ENCODE data around the gene ELFN1.

ELFN1 gene

GRCh38 chr7:1646957-1647891, 22.9 kb upstream of the ELFN1 start:
- no peak overlapping the region for H3K27ac ChIP-seq
- no peak for TF ChIP-seq ZFX (IDR thresholded peaks at IDR 0.05; ENCODE audit: borderline replicate concordance)
- no peak for TF ChIP-seq CTCF (IDR thresholded peaks at IDR 0.05)

GRCh38 chr7:1647961-1648672, 22.0 kb upstream of the ELFN1 start:
- TF ChIP-seq ZFX (IDR thresholded peaks at IDR 0.05; ENCODE audit: borderline replicate concordance) (no peak), CTCF (IDR thresholded peaks at IDR 0.05) (no peak)
- no peak overlapping the region for H3K27ac ChIP-seq

GRCh38 chr7:1649751-1650326, 20.2 kb upstream of the ELFN1 start:
- TF ChIP-seq ZFX (IDR thresholded peaks at IDR 0.05; ENCODE audit: borderline replicate concordance) (no peak), CTCF (IDR thresholded peaks at IDR 0.05) (no peak; the same call in 1 of the 2 replicates)
- no peak overlapping the region for H3K27ac ChIP-seq

GRCh38 chr7:1650363-1651030, 19.6 kb upstream of the ELFN1 start:
- no peak overlapping the region for H3K27ac ChIP-seq
- TF ChIP-seq CTCF (IDR thresholded peaks at IDR 0.05) = 0 out of 2 replicates have a peak, but pooled peaks have one; percentile 6
- TF ChIP-seq ZFX (IDR thresholded peaks at IDR 0.05; ENCODE audit: borderline replicate concordance) = no peak

GRCh38 chr7:1651031-1651446, 19.0 kb upstream of the ELFN1 start:
- H3K27ac ChIP-seq = no peak overlapping the region
- TF ChIP-seq ZFX (IDR thresholded peaks at IDR 0.05; ENCODE audit: borderline replicate concordance) (no peak), CTCF (IDR thresholded peaks at IDR 0.05) (no peak)

GRCh38 chr7:1651891-1652290, 18.2 kb upstream of the ELFN1 start:
- no peak for TF ChIP-seq CTCF (IDR thresholded peaks at IDR 0.05)
- TF ChIP-seq ZFX (IDR thresholded peaks at IDR 0.05; ENCODE audit: borderline replicate concordance) = no peak
- no peak overlapping the region for H3K27ac ChIP-seq

All from 22Rv1 (cell line).